Epidermal melanocyte (primary cell): Measurements from ENCODE around the gene FOXP1.

Experiments
- DNase-seq: peaks from one replicate; pipeline ENCODE4 v3.0.0; 2011; ENCODE audit warnings: low spot score; ENCODE audit not compliant: insufficient read length

The FOXP1 gene

GRCh38 chr3:71433631-71434030 is 149.9 kb downstream of the FOXP1 start:
- DNase-seq: no peak

DNA sequence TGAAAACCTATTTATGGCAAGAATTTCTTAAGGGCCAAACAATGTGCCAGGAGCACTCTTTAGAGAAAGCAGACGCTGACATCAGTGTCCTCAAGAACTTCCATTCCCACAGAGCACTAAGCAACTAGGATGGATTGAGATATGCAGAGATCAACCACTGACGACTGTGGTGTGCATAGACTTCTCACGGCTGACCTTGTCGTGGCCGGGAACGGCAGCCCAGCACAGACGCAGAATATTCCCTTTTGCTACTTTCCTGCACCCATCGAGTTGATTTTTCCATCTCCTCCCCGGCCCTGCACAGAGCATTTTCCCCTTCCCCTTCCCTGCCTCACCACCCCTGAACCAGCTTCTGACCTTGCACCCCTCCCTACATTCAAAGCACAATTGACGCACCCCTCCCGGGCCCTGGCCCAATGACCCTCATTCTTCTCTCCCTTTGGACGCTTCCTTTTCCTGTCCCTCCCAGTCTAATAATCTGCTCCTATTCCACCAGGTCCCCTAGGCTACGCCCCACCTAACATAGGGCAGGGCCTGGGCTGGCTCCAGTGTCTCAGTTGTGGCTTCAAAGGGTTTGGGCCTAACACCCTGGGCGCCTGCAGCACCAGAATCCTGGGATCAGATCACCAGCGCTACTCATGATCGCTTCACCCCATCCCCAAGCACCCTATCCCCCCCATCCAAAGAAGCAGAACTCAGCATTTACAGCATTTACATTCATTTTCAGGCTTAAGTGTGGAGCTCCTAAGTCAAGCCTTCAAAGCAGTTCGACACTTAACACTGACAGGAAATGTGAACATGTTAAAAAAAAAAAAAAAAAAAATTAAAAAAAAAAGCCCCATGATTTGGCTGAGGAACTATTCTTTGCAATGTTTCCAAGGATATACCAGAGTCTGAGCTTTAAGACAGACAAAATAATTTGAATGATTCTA is 151.2 kb downstream of the FOXP1 start:
- no peak for DNase-seq

- DNase-seq: no peak
These were observed 152.5 kb downstream of the FOXP1 start for GRCh38 chr3:71430941-71431552.

DNA sequence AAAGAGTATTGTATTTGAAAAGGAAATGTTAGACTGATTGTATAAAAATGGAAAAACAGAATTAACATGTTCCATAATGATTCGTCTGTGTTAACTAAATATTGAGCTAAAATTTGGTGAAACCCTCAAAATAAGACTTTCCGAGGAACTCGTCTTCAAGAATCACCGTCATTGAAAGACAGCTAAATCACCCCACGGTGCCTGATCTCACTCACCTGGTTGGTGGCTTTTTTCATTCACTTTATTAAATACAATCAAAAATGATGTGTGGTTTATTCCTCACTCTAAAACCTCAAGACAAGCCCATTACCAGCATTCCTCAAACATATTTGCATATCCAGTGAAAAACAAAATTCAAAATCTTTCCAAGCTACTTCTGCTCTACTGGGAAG is 153.9 kb downstream of the FOXP1 start:
- no peak for DNase-seq

GRCh38 chr3:71428841-71429596 is 154.5 kb downstream of the FOXP1 start:
- DNase-seq: no peak

DNA sequence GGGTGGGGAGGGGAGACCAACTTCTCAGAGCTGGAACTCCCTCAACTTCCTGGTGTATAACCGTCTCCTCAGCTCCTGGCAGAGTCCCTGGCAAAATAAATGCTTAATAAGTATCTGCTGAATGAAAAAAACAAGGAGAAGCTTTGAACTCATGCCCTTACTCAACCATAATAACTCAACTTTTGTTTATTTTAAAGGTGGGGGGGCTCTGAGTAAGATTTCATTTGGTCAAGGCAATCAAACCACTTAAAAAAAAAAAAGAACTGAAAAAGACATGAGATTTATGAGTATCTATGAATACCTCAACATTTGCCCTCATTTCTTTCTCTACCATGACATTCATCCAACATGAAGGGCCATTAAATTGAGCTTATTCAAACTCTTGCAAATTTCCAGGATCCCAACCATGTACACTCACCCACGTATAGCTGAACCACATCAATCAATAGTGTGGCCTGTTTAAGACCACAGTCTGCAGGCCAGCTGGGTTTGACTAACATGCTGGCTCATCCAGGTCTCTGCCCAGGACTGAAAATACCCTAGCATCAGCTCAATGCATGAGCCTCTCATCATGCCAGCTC is 157.9 kb downstream of the FOXP1 start:
- DNase-seq: no peak

GRCh38 chr3:71423151-71423906 is 160.2 kb downstream of the FOXP1 start:
- DNase-seq: no peak

DNA sequence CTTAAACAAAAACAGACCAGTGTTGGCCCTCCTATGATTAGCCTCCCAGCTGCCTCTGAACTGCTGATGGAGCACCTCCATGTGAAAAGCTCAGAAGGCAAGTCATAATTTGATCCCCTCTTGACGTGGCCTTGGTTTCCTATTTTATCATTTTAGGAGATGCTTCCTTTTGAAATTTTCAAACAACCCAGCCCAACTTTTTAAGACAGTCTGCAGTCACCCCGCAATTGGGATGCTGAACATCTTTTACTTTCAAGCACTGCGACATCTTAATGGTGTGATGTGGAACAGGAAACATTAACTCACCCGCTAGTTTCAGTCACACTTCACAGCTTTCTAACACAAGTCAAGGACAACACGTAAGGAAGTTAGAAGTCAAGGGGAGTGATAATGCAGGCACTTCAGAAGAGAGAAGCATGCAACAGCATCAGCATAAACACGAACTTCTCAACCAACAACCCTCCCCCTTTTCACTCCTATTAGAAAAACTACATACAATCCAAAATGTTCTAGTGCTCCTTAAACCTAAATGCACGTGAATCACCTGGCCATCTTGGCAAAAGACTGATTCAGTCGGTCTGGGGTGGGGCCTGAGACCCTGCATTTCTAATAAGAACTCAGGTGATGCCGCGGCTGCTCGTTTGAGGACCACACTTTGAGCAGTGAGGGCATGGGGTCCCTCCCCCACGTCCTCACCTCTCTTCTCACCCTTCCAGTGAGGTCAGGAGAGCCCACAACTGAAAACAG is 161.5 kb downstream of the FOXP1 start:
- DNase-seq: no peak

DNA sequence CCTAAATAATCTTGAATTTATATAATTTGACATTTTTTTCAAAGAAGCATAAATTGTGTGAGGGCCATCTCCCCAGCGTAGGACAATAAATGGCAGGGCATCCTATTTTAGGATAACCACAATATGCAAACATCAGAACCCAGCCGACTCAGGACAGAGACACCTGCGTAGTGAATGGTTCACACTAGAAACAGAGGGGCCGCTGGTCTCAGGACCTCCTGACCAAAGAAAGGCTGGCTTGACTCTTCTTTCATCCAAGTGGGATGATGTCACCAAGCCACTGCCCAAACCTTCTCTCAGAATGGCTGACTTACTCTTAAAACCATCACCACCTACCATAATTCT is 162.1 kb downstream of the FOXP1 start:
- no peak for DNase-seq

DNA sequence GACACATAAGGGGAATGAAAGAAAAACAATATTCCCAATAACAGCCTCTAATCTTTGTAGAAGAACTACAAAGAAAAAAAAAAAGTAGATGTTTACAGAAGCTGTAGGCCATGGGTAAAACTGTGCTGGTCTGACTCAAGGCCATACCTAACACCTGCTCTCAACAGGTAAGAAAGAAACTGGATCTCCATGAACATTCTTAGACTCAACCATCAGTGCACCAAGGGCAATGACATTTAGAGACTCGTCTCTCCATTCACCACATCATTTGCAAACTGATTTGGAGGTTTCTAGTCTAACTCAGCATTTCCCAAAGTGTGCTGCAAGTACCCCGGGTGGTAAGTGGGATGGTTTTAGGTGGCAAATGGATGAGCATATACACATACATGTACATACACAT is 164.2 kb downstream of the FOXP1 start:
- DNase-seq: no peak

DNA sequence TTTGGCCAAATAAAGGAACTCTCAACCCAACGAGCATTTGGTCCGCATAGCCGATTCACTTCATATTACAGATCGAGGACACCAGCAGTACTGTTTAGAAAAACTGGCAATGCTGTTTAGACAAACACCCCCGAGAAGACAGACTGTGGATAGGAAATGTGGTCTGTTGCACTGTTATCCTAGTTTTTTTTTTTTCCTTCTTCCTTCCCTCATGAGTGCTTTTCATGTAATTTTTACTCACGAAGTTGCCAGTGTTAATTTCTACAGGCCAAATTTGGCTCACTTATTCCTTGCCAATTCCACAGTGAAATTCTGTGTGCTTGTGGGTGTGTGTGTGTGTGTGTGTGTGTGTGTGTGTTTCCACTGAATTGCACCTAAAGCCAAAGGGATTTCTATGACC is 165.7 kb downstream of the FOXP1 start:
- DNase-seq: no peak

DNA sequence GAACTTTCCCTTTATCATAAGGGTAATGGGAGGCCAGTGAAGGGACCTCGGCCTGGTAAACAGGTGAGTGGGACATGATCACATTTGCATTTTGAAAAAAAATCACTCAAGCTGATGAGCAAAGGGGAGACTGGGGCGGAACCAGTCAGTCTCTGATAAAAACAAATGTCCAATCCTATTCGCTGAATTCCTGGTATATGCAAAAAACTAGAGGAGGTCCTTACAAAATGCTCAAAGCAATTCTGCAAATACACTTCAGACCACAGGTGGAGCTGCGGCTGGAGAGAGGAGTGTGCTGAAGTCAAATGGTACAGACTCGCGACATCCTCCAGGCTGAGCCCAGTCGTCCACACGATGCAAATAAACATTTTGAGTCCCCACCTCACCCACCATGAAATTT is 166.7 kb downstream of the FOXP1 start:
- no peak for DNase-seq

GRCh38 chr3:71415681-71416122 is 167.8 kb downstream of the FOXP1 start:
- no peak for DNase-seq

DNA sequence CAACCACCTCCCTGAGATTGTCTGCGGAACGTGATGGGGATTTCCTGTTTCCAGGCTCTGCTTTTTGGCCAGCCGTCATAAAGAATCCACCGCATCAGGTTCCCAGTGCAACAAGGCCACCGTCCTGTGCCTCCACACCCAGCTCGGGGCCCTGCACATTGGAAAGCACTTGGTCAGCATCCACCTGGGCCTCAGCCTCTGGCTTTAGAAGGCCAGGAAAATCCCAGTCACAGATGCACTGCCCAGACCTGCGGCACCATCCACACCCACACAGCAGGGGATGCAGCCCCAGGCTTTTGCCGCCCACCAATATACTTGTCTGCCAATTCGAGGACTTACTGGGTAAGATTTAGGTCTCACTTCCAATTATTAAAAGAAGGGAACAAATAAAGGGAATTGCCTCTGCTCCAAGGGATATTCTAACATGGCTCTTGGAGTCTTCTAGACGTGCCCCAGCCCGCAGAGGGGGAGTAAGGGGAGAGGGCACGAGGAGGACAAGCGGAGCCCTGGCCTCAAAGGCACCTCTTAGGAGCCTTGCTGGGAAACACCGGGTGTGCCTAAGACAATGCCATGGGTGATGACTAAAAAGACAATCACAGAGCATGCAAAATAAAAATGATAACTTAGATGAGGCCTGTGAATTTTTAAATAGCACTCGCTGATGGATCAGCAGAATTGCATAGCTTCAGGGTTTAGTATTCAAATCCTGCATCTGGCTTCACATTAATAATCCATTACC is 169.2 kb downstream of the FOXP1 start:
- DNase-seq: no peak

DNA sequence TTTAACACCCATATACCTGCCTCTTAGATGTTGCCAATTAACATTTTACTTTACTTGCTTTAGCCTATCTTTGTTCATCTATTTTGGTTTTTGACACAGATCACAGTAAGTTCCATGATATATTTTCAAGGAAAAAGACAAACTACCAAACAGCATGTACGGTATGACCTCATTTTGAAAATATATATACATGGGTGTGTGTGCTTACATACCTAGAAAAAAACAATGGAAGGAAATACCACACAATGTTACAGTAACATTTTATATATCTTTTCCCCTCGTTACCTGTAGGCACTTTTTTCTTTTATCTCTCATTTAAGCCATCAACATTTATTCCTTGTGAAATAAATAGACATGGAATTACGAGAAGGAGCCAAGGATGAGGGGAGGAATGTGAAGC is 170.0 kb downstream of the FOXP1 start:
- no peak for DNase-seq

DNA sequence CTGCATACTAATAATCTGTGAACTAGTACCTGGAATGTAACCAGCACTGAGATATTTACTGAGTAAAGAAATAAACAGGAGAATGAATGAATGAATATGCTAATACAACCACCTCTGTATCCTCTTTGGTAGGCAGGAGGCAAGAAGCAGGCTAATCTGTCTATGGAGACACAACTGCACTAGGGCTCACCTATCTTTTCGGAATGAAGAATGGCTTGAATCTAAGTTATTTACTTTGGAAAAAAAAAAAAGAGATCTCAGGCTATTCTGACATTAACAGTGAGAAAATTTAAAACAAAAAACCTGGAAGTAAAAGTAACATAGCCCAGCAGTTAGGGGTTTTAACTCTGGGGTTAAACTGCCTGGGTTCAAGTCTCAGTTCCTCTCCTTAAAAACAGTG is 174.2 kb downstream of the FOXP1 start:
- no peak for DNase-seq

GRCh38 chr3:71408903-71409302 is 174.6 kb downstream of the FOXP1 start:
- DNase-seq: no peak

DNA sequence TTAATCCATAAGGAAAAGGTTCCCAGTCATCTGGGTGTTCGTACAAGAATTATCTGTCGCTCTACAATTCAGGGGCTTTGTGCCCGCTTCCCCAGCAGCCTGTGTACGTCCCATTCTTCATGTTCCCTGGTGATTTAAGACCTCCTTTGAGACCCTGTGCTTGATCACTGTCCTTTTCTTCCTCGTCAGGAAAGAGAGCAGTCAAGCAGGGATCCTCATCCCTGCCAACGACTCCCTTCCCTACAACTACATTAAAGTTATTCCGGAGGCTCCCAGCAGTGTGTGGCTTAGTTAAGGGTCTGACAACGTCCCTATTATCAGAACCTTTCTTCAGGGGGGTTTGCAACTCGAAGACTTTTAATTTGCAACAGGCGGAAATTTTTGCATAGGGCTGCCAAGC is 175.7 kb downstream of the FOXP1 start:
- DNase-seq: no peak

- no peak for DNase-seq
These were observed 176.3 kb downstream of the FOXP1 start for GRCh38 chr3:71406972-71407810.
